GM12878 (cell line): ENCODE measurements around the gene CDH20.

Source experiments
- CEBPB ChIP-seq, 2 experiments: fragments of 150-350 bp in 1 of 2; IDR thresholded peaks; 2 replicates each; pipeline ENCODE4 v1.6.1; 2012 to 2014; ENCODE audit warnings: low read depth in 2 of 2, low read length in 2 of 2, borderline replicate concordance in 1 of 2, inconsistent platforms in 1 of 2
- CHD4 ChIP-seq: fragments of 200-600 bp; sonication (generic); IDR thresholded peaks from 2 replicates; pipeline ENCODE4 v1.6.1; 2016; ENCODE audit warnings: mild to moderate bottlenecking
- CTCF ChIP-seq, 3 experiments: IDR thresholded peaks in 2 of 3; conservative IDR thresholded peaks in 1 of 3; 2 replicates each; pipeline ENCODE4 v1.5.1; 2011; ENCODE audit warnings: low read depth in 3 of 3, low read length in 3 of 3, mild to moderate bottlenecking in 3 of 3, control low read depth in 2 of 3, moderate library complexity in 2 of 3, inconsistent platforms in 1 of 3, mixed read lengths in 1 of 3; ENCODE audit not compliant: control insufficient read depth in 2 of 3, insufficient read depth in 1 of 3; ENCODE audit errors: extremely low read depth in 1 of 3
- GATAD2B ChIP-seq: fragments of 450-650 bp; conservative IDR thresholded peaks from 2 replicates; pipeline ENCODE4 v1.6.1; 2017; ENCODE audit warnings: low read depth, mild to moderate bottlenecking, moderate library complexity
- JUND ChIP-seq: IDR thresholded peaks from 2 replicates; pipeline ENCODE4 v1.6.1; 2012; ENCODE audit warnings: low read depth, mild to moderate bottlenecking, low read length, improper control_type of control experiment, moderate library complexity
- KDM1A ChIP-seq: fragments of 200-600 bp; sonication (generic); IDR thresholded peaks from 2 replicates; pipeline ENCODE4 v1.6.1; 2016; ENCODE audit warnings: borderline replicate concordance
- NFYB ChIP-seq: IDR thresholded peaks from 2 replicates; pipeline ENCODE4 v1.6.1; 2011; ENCODE audit warnings: low read depth, mild to moderate bottlenecking, low read length, improper control_type of control experiment, moderate library complexity; ENCODE audit not compliant: insufficient read depth
- PAX5 ChIP-seq: IDR thresholded peaks from 2 replicates; pipeline ENCODE4 v1.6.1; 2011; ENCODE audit warnings: low read depth, low read length, borderline replicate concordance
- POLR2AphosphoS5 ChIP-seq: IDR thresholded peaks from 2 replicates; pipeline ENCODE4 v1.6.1; 2011; ENCODE audit warnings: mild to moderate bottlenecking, low read length, inconsistent platforms
- RAD51 ChIP-seq: fragments of 450-650 bp; IDR thresholded peaks from 2 replicates; pipeline ENCODE4 v1.6.1; 2016; ENCODE audit warnings: moderate library complexity, mild to moderate bottlenecking, inconsistent platforms
- ZNF274 ChIP-seq: IDR thresholded peaks from one replicate; pipeline ENCODE4 v1.8.0; 2011; ENCODE audit not compliant: insufficient read length, insufficient read depth

- no peak for TF ChIP-seq CEBPB (IDR thresholded peaks at IDR 0.05; ENCODE audit: borderline replicate concordance in 1 of 2, low read depth in 2 of 2, low read length in 2 of 2)
- no peak for TF ChIP-seq RAD51
- TF ChIP-seq CTCF (IDR thresholded peaks at IDR 0.05 in 2 of 3, conservative IDR thresholded peaks at IDR 0.05 in 1 of 3; ENCODE audit: control insufficient read depth in 2 of 3, extremely low read depth in 1 of 3, insufficient read depth in 1 of 3, low read depth in 3 of 3, low read length in 3 of 3): no peak
- TF ChIP-seq GATAD2B: no peak
- TF ChIP-seq PAX5: no peak
- TF ChIP-seq KDM1A: no peak
- TF ChIP-seq NFYB: no peak
- TF ChIP-seq ZNF274: no peak
- no peak for TF ChIP-seq CHD4
- no peak for TF ChIP-seq JUND
- no peak for TF ChIP-seq POLR2AphosphoS5
These were observed 25.2 kb upstream of the CDH20 start for GRCh38 chr18:61308004-61308403.
